Astrocyte (in vitro differentiated cells and primary cell): ENCODE data around the gene CYRIA. TPM values are rescaled to one million over a fixed set of nuclear protein-coding genes. Genes with fewer than 3 reads are reported as not detected.

Source experiments
- DNase-seq: peaks from one replicate; pipeline ENCODE4 v3.0.0-alpha.2; 2010; ENCODE audit warnings: low read depth
- FAIRE-seq: peaks from 2 replicates; lab custom pipeline; 2011; peaks lifted over from hg19 to GRCh38; lab: Jason Lieb, UNC
- H2AFZ ChIP-seq: 2 replicates; pipeline ENCODE4 v1.6.0; 2012; ENCODE audit warnings: low read depth, low read length, inconsistent platforms
- H3K27ac ChIP-seq: 2 replicates; pipeline ENCODE4 v1.5.1; 2011; ENCODE audit warnings: low read depth, low read length, inconsistent platforms
- H3K27me3 ChIP-seq: 2 replicates; pipeline ENCODE4 v1.6.0; 2011; ENCODE audit warnings: low read length, inconsistent platforms; ENCODE audit not compliant: insufficient read depth
- H3K36me3 ChIP-seq: 2 replicates; pipeline ENCODE4 v1.5.1; 2011; ENCODE audit warnings: low read length, inconsistent platforms; ENCODE audit not compliant: insufficient read depth
- H3K4me1 ChIP-seq: 2 replicates; pipeline ENCODE4 v1.5.1; 2011; ENCODE audit warnings: low read length, inconsistent platforms; ENCODE audit not compliant: insufficient read depth
- H3K4me2 ChIP-seq: 2 replicates; pipeline ENCODE4 v1.6.0; 2012; ENCODE audit warnings: low read length, inconsistent platforms
- H3K4me3 ChIP-seq: 2 replicates; pipeline ENCODE4 v1.5.1; 2011; ENCODE audit warnings: low read depth, mild to moderate bottlenecking, low read length, inconsistent platforms; ENCODE audit not compliant: insufficient read depth
- H3K79me2 ChIP-seq: 2 replicates; pipeline ENCODE4 v1.6.0; 2012; ENCODE audit warnings: mild to moderate bottlenecking, low read length, inconsistent platforms; ENCODE audit not compliant: insufficient read depth
- H3K9ac ChIP-seq: 2 replicates; pipeline ENCODE4 v1.6.0; 2012; ENCODE audit warnings: mild to moderate bottlenecking, low read length, inconsistent platforms
- H3K9me3 ChIP-seq: 2 replicates; pipeline ENCODE4 v1.5.1; 2012; ENCODE audit warnings: low read depth, mild to moderate bottlenecking, low read length, inconsistent platforms; ENCODE audit not compliant: insufficient read depth
- H4K20me1 ChIP-seq: 2 replicates; pipeline ENCODE4 v1.6.0; 2012; ENCODE audit warnings: low read length, inconsistent platforms; ENCODE audit not compliant: insufficient read depth
- H3K27ac Mint-ChIP-seq: one replicate; pipeline ENCODE4 v1.8.0; 2021; ENCODE audit warnings: mild to moderate bottlenecking, mixed read lengths; ENCODE audit not compliant: unreplicated experiment
- H3K27me3 Mint-ChIP-seq: one replicate; pipeline ENCODE4 v1.8.0; 2021; ENCODE audit warnings: low read depth, mixed read lengths; ENCODE audit not compliant: unreplicated experiment
- H3K36me3 Mint-ChIP-seq: one replicate; pipeline ENCODE4 v1.8.0; 2021; ENCODE audit warnings: low read depth, mixed read lengths; ENCODE audit not compliant: unreplicated experiment
- H3K4me1 Mint-ChIP-seq: one replicate; pipeline ENCODE4 v1.8.0; 2021; ENCODE audit warnings: low read depth, mixed read lengths; ENCODE audit not compliant: unreplicated experiment
- H3K4me3 Mint-ChIP-seq: one replicate; pipeline ENCODE4 v1.8.0; 2021; ENCODE audit warnings: mild to moderate bottlenecking, moderate library complexity, mixed read lengths; ENCODE audit not compliant: unreplicated experiment
- H3K9me3 Mint-ChIP-seq: one replicate; pipeline ENCODE4 v1.8.0; 2021; ENCODE audit warnings: mild to moderate bottlenecking, mixed read lengths; ENCODE audit not compliant: unreplicated experiment
- CTCF ChIP-seq: IDR thresholded peaks from 2 replicates; pipeline ENCODE4 v1.5.1; 2011; ENCODE audit warnings: low read depth, mild to moderate bottlenecking, inconsistent platforms, low read length, moderate library complexity; ENCODE audit not compliant: insufficient read depth
- EZH2 ChIP-seq: IDR thresholded peaks from 2 replicates; pipeline ENCODE4 v1.6.1; 2012; ENCODE audit warnings: mild to moderate bottlenecking, low read length, inconsistent platforms; ENCODE audit not compliant: insufficient read depth
- total RNA-seq: library from RNA; stranded (reverse); gene quantifications from 2 replicates; pipeline ENCODE4 v1.2.1, GENCODE V29; 2021

Gene CYRIA
- total RNA-seq, 1 donor from 2014 or later: 4.9 TPM

- H3K9ac ChIP-seq: no peak overlapping the region
- no peak overlapping the region for H2AFZ ChIP-seq
- no peaks in the 10 kb centered on the region for H3K9me3 ChIP-seq
- Mint-ChIP-seq H3K36me3 (no peaks in the 10 kb centered on the region), H3K9me3 (peaks cover 6% of the 10 kb centered on the region), H3K27ac (no peak overlapping the region), H3K27me3 (peaks cover 3% of the 10 kb centered on the region), H3K4me1 (peaks cover 2% of the 10 kb centered on the region), H3K4me3 (no peak overlapping the region)
- H3K79me2 ChIP-seq: no peaks in the 10 kb centered on the region
- no peak overlapping the region for H3K27ac ChIP-seq
- no peaks in the 10 kb centered on the region for H4K20me1 ChIP-seq
- H3K36me3 ChIP-seq: no peaks in the 10 kb centered on the region
- H3K4me1 ChIP-seq: no peaks in the 10 kb centered on the region
- H3K4me2 ChIP-seq: no peak overlapping the region
- no peak for DNase-seq
- no peaks in the 10 kb centered on the region for H3K27me3 ChIP-seq
- no peak for FAIRE-seq
- no peak overlapping the region for H3K4me3 ChIP-seq
- TF ChIP-seq CTCF (no peak), EZH2 (no peak)
Measured at GRCh38 chr2:16677875-16678274, 12.2 kb upstream of the CYRIA start.

GRCh38 chr2:16675781-16676180 is 10.1 kb upstream of the CYRIA start:
- Mint-ChIP-seq H3K4me1 (peaks cover 1% of the 10 kb centered on the region), H3K36me3 (no peaks in the 10 kb centered on the region), H3K27ac (no peak overlapping the region), H3K27me3 (no peaks in the 10 kb centered on the region), H3K4me3 (no peak overlapping the region), H3K9me3 (peaks cover 10% of the 10 kb centered on the region)
- no peak overlapping the region for H3K27ac ChIP-seq
- no peak for DNase-seq
- H3K36me3 ChIP-seq: no peaks in the 10 kb centered on the region
- TF ChIP-seq CTCF (no peak), EZH2 (no peak)
- no peak overlapping the region for H3K9ac ChIP-seq
- no peaks in the 10 kb centered on the region for H3K27me3 ChIP-seq
- H3K79me2 ChIP-seq: no peaks in the 10 kb centered on the region
- no peaks in the 10 kb centered on the region for H4K20me1 ChIP-seq
- FAIRE-seq: no peak
- H2AFZ ChIP-seq: no peak overlapping the region
- H3K4me1 ChIP-seq: no peaks in the 10 kb centered on the region
- H3K4me3 ChIP-seq: no peak overlapping the region
- H3K4me2 ChIP-seq: no peak overlapping the region
- no peaks in the 10 kb centered on the region for H3K9me3 ChIP-seq

- no peak overlapping the region for H3K27ac ChIP-seq
- no peak overlapping the region for H3K27ac Mint-ChIP-seq
- no peaks in the 10 kb centered on the region for H4K20me1 ChIP-seq
- DNase-seq: no peak
- H3K36me3 Mint-ChIP-seq: no peaks in the 10 kb centered on the region
- H3K79me2 ChIP-seq: no peaks in the 10 kb centered on the region
- no peaks in the 10 kb centered on the region for H3K4me1 ChIP-seq
- H3K27me3 ChIP-seq: no peaks in the 10 kb centered on the region
- FAIRE-seq: no peak
- no peak overlapping the region for H3K4me2 ChIP-seq
- TF ChIP-seq CTCF (no peak), EZH2 (no peak)
- no peaks in the 10 kb centered on the region for H3K9me3 ChIP-seq
- H3K9ac ChIP-seq: no peak overlapping the region
- H3K4me3 ChIP-seq: no peak overlapping the region
- peaks cover 10% of the 10 kb centered on the region for H3K9me3 Mint-ChIP-seq
- no peak overlapping the region for H2AFZ ChIP-seq
- H3K4me1 Mint-ChIP-seq: no peaks in the 10 kb centered on the region
- H3K36me3 ChIP-seq: no peaks in the 10 kb centered on the region
- H3K27me3 Mint-ChIP-seq: no peaks in the 10 kb centered on the region
- H3K4me3 Mint-ChIP-seq: no peak overlapping the region
Measured at GRCh38 chr2:16674154-16674553, 8.5 kb upstream of the CYRIA start.
